HG02884 (cell line): ENCODE results near the gene TLR5.

Experiments
- ATAC-seq: cut with Tn5 transposase; IDR thresholded peaks from one replicate; pipeline ENCODE4 v1.9.1; 2021; ENCODE audit warnings: mild to moderate bottlenecking, moderate library complexity; ENCODE audit not compliant: unreplicated experiment

Gene TLR5

GRCh38 chr1:223075834-223076233 lies 67.2 kb downstream of the TLR5 start:
- no peak for ATAC-seq

GRCh38 chr1:223074445-223075300 lies 68.4 kb downstream of the TLR5 start:
- ATAC-seq = no peak

- no peak for ATAC-seq
These were observed 74.0 kb downstream of the TLR5 start for GRCh38 chr1:223068900-223069665.

- no peak for ATAC-seq
These were observed 75.1 kb downstream of the TLR5 start for GRCh38 chr1:223067914-223068313.

GRCh38 chr1:223066415-223066814 lies 76.6 kb downstream of the TLR5 start:
- no peak for ATAC-seq

- no peak for ATAC-seq
These were observed 80.9 kb downstream of the TLR5 start for GRCh38 chr1:223062177-223062576.

GRCh38 chr1:223059526-223059925 lies 83.5 kb downstream of the TLR5 start:
- ATAC-seq = no peak
